Epithelial cell of prostate (primary cell): ENCODE measurements around the gene HYCC1.
"Not testable (repeated sequence)": the region's sequence is repeated elsewhere in the genome, so short reads cannot be mapped to it uniquely, and the experiment has no call there.

Experiments
- DNase-seq: peaks from one replicate; pipeline ENCODE4 v3.0.0-alpha.2; 2011; ENCODE audit warnings: low read depth, low spot score
- H3K27ac ChIP-seq: fragments of 450-650 bp; 2 replicates; pipeline ENCODE4 v1.5.1; 2017; ENCODE audit warnings: mild to moderate bottlenecking

Gene HYCC1

GRCh38 chr7:23013715-23014649, at the start of gene HYCC1:
Gene HYCC1, minus strand, starts transcription at chr7:23014130. Its CDS starts 23,019 bp downstream, at chr7:22991111.
- H3K27ac ChIP-seq: peak within 1 kb of the TSS; percentile 54
- DNase-seq: peak; percentile 93

- no peak overlapping the region for H3K27ac ChIP-seq
- DNase-seq: peak; percentile 36
These were observed 48.5 kb upstream of the HYCC1 start for GRCh38 chr7:23062452-23062851.

- H3K27ac ChIP-seq: no peak overlapping the region
- DNase-seq: no peak
These were observed 47.4 kb upstream of the HYCC1 start for GRCh38 chr7:23061327-23061726.

- no peak for DNase-seq
- H3K27ac ChIP-seq: no peak overlapping the region
These were observed 44.6 kb upstream of the HYCC1 start for GRCh38 chr7:23058408-23059096.

GRCh38 chr7:23055582-23056178, 41.8 kb upstream of the HYCC1 start:
- no peak overlapping the region for H3K27ac ChIP-seq
- DNase-seq: no peak

GRCh38 chr7:23051124-23051485, 37.2 kb upstream of the HYCC1 start:
- DNase-seq: not testable (repeated sequence)

GRCh38 chr7:23046336-23046735, 32.4 kb upstream of the HYCC1 start:
- not testable (repeated sequence) for H3K27ac ChIP-seq, DNase-seq

More at GRCh38 chr7:23051124-23051485, 37.2 kb upstream of the HYCC1 start:
- H3K27ac ChIP-seq: not testable (repeated sequence)

- DNase-seq, H3K27ac ChIP-seq: not testable (repeated sequence)
These were observed 31.2 kb upstream of the HYCC1 start for GRCh38 chr7:23045086-23045485.

- DNase-seq: no peak
- no peak overlapping the region for H3K27ac ChIP-seq
These were observed 30.7 kb upstream of the HYCC1 start for GRCh38 chr7:23044581-23044980.

- DNase-seq: no peak
- no peak overlapping the region for H3K27ac ChIP-seq
These were observed 29.5 kb upstream of the HYCC1 start for GRCh38 chr7:23043441-23043840.

- not testable (repeated sequence) for DNase-seq, H3K27ac ChIP-seq
These were observed 25.7 kb upstream of the HYCC1 start for GRCh38 chr7:23039674-23040073.

GRCh38 chr7:23035542-23036371, 21.8 kb upstream of the HYCC1 start:
- not testable (repeated sequence) for DNase-seq
- H3K27ac ChIP-seq: peak overlapping the region; percentile 41

- H3K27ac ChIP-seq: no peak overlapping the region
- DNase-seq: no peak
These were observed 13.3 kb upstream of the HYCC1 start for GRCh38 chr7:23027261-23027660.

- no peak overlapping the region for H3K27ac ChIP-seq
- no peak for DNase-seq
These were observed 12.2 kb upstream of the HYCC1 start for GRCh38 chr7:23026164-23026563.

- no peak for DNase-seq
- no peak overlapping the region for H3K27ac ChIP-seq
These were observed 10.5 kb upstream of the HYCC1 start for GRCh38 chr7:23024454-23024853.

- no peak for DNase-seq
- peak overlapping the region; percentile 89 for H3K27ac ChIP-seq
These were observed 8.9 kb upstream of the HYCC1 start for GRCh38 chr7:23022851-23023250.

- peak; percentile 39 for DNase-seq
- peak overlapping the region; percentile 89 for H3K27ac ChIP-seq
These were observed 8.4 kb upstream of the HYCC1 start for GRCh38 chr7:23022258-23022769.

- no peak for DNase-seq
- peak overlapping the region; percentile 89 for H3K27ac ChIP-seq
These were observed 7.7 kb upstream of the HYCC1 start for GRCh38 chr7:23021596-23021995.

GRCh38 chr7:23020742-23021401, 6.9 kb upstream of the HYCC1 start:
- peak overlapping the region; percentile 89 for H3K27ac ChIP-seq
- DNase-seq: peak; percentile 85
